Measurements from ENCODE around the gene CCND3.

DNA sequence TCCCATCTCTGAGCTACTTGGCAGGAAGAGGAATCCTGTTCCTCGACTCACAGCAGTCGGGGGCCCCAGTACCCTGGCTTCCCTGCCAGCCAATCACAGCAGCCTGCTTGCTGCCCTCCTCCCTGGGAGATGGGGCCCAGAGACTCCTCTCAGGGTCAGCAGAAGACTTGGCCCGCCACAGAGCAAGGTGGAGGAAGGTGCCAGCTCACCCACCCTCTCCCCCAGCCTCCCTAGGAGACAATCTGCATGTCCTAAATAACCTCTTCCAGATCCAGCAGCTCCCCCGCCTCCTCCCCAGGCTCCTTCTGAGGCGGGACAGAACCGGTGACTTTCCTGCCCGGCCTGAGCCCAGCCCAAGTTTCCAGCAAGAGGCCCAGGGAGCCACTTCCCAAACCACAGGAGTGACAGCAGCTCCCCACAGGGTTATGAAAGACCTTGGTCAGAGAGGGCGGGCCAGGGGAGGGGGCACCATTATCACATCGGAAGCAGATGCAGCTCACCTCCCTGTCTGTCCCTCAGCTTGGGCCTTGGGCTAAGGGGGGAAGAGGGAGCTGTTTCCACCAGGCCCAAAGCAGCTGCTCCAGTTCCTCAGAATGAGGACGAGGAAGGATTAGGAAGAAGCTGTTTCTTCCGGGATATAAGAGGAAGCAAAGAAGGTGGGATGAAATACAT, 2.3 kb downstream of the CCND3 start:
- TF ChIP-seq POLR2A (IDR thresholded peaks at IDR 0.05): no peak
- TF ChIP-seq, protein P1, sequence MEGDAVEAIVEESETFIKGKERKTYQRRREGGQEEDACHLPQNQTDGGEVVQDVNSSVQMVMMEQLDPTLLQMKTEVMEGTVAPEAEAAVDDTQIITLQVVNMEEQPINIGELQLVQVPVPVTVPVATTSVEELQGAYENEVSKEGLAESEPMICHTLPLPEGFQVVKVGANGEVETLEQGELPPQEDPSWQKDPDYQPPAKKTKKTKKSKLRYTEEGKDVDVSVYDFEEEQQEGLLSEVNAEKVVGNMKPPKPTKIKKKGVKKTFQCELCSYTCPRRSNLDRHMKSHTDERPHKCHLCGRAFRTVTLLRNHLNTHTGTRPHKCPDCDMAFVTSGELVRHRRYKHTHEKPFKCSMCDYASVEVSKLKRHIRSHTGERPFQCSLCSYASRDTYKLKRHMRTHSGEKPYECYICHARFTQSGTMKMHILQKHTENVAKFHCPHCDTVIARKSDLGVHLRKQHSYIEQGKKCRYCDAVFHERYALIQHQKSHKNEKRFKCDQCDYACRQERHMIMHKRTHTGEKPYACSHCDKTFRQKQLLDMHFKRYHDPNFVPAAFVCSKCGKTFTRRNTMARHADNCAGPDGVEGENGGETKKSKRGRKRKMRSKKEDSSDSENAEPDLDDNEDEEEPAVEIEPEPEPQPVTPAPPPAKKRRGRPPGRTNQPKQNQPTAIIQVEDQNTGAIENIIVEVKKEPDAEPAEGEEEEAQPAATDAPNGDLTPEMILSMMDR (IDR thresholded peaks at IDR 0.05): no peak

All from esophagus squamous epithelium (tissue), 4 donors.